NCI-H526 (cell line): Measurements from ENCODE around the gene PCGF3.
A peak's percentile ranks its signal among the peaks of the same experiment; 100 is the strongest.
"Not testable (repeated sequence)": the region's sequence is repeated elsewhere in the genome, so short reads cannot be mapped to it uniquely, and the experiment has no call there.

Experiments used
- DNase-seq, 2 experiments: peaks; one replicate each; lab custom pipeline; 2025; lab: John Stamatoyannopoulos, UW

Gene PCGF3

GRCh38 chr4:742742-743311 is 37.2 kb downstream of the PCGF3 start:
- peak in 1 of 2 experiments; percentile 64 for DNase-seq

GRCh38 chr4:743463-744211 is 38.0 kb downstream of the PCGF3 start:
- DNase-seq: no peak

DNA sequence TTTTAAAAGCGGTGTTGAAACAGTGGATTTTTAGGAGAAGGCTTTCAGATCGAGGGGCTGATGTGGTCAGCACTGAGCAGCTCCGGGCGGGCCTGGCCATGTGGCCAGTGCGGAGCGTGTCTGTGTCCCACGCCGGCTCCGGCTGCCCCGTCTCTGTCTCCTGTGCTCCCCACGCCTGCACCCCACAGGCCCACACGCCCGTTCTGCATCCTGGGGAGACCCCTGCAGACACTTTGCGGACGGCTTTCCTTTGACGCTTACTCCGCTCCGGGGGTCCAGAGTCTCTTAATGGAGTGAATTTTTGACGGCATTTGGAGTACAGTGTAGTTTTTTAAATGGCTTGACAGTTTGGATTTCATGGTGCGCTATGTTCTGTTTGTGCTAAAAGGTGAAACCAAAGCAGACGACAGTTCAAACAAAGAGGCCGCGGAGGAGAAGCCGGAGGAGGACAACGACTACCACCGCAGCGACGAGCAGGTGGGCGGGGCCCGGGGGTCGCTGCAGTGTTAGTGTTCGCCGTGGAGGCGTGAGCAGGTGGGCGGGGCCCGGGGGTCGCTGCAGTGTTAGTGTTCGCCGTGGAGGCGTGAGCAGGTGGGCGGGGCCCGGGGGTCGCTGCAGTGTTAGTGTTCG is 38.7 kb downstream of the PCGF3 start:
- DNase-seq: no peak

- no peak for DNase-seq
Measured at GRCh38 chr4:747546-748170, 42.0 kb downstream of the PCGF3 start.

DNA sequence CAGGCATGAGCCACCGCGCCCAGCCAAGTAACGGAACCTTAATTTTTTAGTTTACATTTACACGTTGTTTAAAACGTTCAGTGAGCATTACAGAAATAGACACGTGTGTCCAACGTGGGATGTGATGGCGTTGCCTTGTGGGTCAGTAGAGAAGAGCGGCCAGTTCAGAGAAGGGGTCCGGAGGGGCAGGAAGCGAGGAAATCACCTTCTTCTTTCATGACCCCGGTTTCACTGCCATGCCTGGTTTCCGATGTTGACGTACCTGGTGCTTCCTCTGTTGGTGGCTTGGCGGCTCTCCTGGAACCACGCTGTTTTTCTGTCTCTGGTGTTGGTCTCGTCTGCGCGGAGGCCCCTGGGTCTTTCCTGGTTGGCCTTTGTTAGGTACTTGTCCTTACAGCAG is 42.8 kb downstream of the PCGF3 start:
- DNase-seq: no peak

GRCh38 chr4:749698-750666 is 44.4 kb downstream of the PCGF3 start:
- DNase-seq: no peak

GRCh38 chr4:751676-752075 is 46.0 kb downstream of the PCGF3 start:
- DNase-seq: no peak

- no peak for DNase-seq
Measured at GRCh38 chr4:752196-752861, 46.7 kb downstream of the PCGF3 start.

DNA sequence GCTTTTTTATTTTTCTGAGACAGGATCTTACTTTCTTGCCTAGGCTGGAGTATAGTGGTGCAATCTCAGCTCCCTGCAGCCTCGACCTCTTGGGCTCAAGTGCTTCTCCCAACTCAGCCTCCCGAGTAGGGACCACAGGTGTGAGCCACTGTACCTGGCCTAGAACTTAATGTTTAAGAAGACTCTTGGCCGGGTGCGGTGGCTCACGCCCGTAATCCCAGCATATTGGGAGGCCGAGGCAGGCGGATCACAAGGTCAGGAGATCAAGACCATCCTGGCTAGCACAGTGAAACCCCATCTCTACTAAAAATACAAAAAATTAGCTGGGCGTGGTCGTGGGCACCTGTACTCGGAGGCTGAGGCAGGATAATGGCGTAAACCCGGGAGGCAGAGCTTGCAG is 47.6 kb downstream of the PCGF3 start:
- not testable (repeated sequence) for DNase-seq

- DNase-seq: no peak
Measured at GRCh38 chr4:754221-755120, 48.8 kb downstream of the PCGF3 start.

DNA sequence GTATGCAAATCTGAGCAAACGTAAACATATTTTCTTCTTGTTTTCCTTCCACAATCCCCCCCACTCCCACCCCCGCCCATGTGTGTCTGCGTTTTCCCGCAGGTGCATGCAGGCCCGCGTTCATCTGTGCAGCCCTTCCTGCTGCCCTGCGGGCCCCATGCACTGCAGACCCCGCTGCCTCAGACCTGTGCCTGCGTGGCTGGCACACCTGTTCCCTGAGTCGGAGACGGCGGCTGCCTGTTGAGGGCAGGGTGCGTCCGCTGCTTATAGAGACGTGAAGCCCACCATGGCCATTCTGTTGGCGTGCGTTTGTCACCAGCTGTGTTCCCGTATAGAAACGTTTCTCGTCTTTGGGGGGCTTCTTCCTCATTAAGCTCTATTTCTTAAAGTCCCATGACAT is 51.5 kb downstream of the PCGF3 start:
- peak in 1 of 2 experiments; percentile 36 for DNase-seq

GRCh38 chr4:759810-760209 is 54.2 kb downstream of the PCGF3 start:
- not testable (repeated sequence) for DNase-seq

DNA sequence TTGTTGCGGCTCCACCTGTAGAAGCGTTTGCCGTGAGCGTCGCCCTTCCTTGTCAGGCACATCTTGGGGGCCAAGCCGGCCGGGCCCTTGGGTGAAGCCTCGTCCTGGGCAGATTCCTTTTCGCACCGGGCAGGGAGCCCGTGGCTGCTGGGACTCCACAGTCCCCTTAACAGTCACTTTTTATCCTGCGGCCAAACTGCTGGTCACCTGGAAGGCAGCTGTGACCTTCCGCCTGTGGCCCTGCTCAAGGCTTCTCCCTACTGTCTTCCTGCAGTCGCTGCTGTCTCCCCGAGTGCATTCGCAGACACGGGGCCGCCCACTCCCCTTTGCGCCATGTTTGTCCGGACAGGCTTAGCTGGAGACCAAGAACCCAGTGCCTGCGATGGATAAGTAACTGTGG is 55.0 kb downstream of the PCGF3 start:
- no peak for DNase-seq

GRCh38 chr4:761086-761485 is 55.5 kb downstream of the PCGF3 start:
- DNase-seq: no peak

- no peak for DNase-seq
Measured at GRCh38 chr4:761739-762138, 56.1 kb downstream of the PCGF3 start.

DNA sequence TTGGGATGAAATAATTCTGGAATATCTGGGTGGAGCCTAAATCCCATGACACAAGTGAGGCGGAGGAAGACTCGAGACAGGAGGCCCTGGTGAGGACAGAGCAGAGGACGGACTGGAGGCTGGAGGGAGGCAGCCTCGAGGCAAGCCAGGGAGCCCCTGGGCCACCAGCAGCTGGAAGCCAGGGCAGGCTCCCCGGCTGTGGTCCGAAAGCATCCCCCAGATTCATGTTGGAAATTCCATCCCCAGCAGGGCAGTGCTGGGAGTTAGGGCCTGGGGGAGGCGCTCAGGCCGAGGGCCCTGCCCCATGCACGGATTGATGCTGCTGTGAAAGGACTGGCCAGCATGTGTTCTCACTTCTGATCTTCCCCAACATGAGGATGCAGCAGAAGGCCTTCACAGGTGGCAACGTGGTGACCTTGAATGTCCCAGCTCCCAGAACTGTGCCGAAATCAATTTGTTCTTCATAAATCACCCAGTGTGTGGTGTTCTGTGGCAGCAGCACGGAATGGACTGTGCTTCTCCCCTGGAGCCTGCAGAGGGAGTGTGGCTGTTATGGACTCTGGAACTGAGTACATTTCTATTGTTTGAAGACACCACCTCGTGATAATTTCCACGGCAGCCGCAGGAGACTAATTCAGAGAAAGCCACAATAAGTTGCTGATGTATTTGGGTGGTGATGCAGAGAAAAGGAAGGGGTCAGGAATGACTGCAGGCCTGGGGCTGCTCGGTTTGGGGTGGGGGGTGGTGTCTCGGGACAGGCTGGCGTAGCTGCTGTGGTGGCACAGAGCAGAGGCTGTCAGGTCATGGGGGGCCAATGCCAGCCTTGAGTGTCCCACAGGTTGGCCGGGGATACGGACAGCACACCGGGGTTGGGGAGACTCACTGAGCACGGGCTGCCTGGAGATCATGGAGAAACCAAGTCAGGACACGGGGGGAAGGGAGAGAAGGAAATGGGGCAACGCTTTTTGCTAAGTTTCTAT is 56.9 kb downstream of the PCGF3 start:
- DNase-seq: peak in 1 of 2 experiments; percentile 40

DNA sequence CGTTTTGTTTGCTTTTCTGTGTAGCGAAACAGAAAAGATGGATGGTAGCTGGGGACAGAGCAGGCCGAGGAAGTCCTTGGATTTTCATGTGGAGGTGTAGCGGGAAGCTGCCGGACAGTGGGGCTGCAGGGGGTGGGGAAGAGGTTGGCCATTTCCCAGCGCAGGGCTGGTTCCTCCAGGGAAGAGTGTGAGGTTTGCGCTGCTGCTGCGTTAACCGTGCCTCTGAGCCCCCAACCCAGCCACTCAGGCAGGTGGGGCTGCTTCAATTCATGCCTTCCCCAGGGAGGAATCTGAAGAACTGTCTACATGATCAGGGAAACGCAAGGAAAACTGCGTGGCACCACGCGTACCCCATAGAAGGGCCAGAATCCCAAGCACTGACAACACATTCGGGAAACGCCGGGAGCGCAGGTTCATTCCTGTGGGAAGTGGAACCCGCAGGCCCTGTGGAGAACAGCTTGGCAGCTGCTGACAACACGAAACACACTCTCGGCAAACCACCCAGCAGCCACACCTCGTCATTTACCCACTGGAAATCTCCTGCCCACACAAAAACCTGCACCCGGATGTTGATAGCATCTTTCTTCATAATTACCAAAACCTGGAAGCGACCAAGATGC is 57.7 kb downstream of the PCGF3 start:
- DNase-seq: no peak

DNA sequence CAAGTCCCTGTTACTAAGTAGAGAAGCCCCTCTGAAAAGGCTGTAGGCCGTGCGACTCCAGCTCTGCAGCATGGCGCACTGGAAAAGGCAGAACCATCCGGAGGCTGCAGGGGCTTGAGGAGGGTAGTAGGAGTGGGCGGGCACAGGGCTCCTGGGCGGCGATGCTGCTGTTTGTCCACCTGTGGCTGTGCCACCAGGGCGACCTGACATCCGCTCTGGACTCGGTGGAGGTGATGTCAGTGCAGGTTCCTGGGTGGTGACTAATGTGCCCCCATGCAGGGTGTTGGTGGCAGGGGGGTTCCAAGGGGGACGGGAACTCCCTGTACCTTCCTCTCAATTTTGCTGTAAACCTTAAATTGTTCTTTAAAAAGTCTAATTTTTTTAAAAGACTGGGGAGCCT is 58.3 kb downstream of the PCGF3 start:
- no peak for DNase-seq
